Measurements from ENCODE around the gene GCDH. TPM values are rescaled to one million over a fixed set of nuclear protein-coding genes. Genes with fewer than 3 reads are reported as not detected.
A peak's percentile ranks its signal among the peaks of the same experiment; 100 is the strongest.

The GCDH gene
- total RNA-seq, 2 experiments from 2014 or later, result 36.3 to 38.3 TPM

- H3K4me3 Mint-ChIP-seq, result no peak overlapping the region
- no peak overlapping the region for H3K27ac Mint-ChIP-seq
- H3K27me3 Mint-ChIP-seq (ENCODE audit: low read depth), result no peaks in the 10 kb centered on the region
- intact Hi-C loops (cut with micrococcal nuclease), result no loop called here
- H3K36me3 Mint-ChIP-seq (ENCODE audit: low read depth), result peaks cover 71% of the 10 kb centered on the region
- H3K4me1 Mint-ChIP-seq (ENCODE audit: low read depth), result peaks cover 48% of the 10 kb centered on the region
- DNase-seq, result no peak
- CTCF ChIA-PET, result interaction anchor here (1.0 to 2.8 kb wide), 3 partner anchors 15 to 146 kb away, joined by 3 to 17 read pairs (median 3); no protein-coding TSS in a partner anchor
- no peaks in the 10 kb centered on the region for H3K9me3 Mint-ChIP-seq
Measured at GRCh38 chr19:12947702-12948611, 57.0 kb downstream of the GCDH start.

- no peak for DNase-seq
- Mint-ChIP-seq H3K4me1 (ENCODE audit: low read depth) (peaks cover 50% of the 10 kb centered on the region), H3K4me3 (no peak overlapping the region), H3K36me3 (ENCODE audit: low read depth) (peaks cover 69% of the 10 kb centered on the region), H3K27me3 (ENCODE audit: low read depth) (no peaks in the 10 kb centered on the region), H3K27ac (no peak overlapping the region), H3K9me3 (no peaks in the 10 kb centered on the region)
- CTCF ChIA-PET, result interaction anchor here (1.2 to 2.8 kb wide), 2 partner anchors 17 to 145 kb away, joined by 3 to 17 read pairs; no protein-coding TSS in a partner anchor
- intact Hi-C loops (cut with micrococcal nuclease), result no loop called here
Measured at GRCh38 chr19:12948612-12949362, 57.8 kb downstream of the GCDH start.

Small RNA genes lying within 50 kb of the gene (microRNA-seq; reads per million reads assigned to microRNA genes)
- gene MIR5695 (ENCODE audit: borderline microRNAs expressed, borderline replicate concordance) (not detected), gene MIR6515 (ENCODE audit: borderline microRNAs expressed, borderline replicate concordance) (6.0 reads per million, percentile 7 among the genes with 10 or more reads in this experiment), gene MIR6794 (ENCODE audit: borderline microRNAs expressed, borderline replicate concordance) (not detected)

Other genes with a start within 250 kb of the GCDH start
- gene MAN2B1, start 224.4 kb upstream of the GCDH start, total RNA-seq, result 100 to 1,000 TPM; 120 to 131 TPM
- gene WDR83, start 224.4 kb upstream of the GCDH start, total RNA-seq, result 10 to 100 TPM; 14.9 to 16.2 TPM
- 100 to 1,000 TPM; 131 to 149 TPM for gene DHPS, start 209.3 kb upstream of the GCDH start, total RNA-seq
- gene GNG14, start 203.2 kb upstream of the GCDH start, total RNA-seq, result not detected
- 1 to 10 TPM; 7.2 to 8.7 TPM for gene FBXW9, start 194.5 kb upstream of the GCDH start, total RNA-seq
- 10 to 100 TPM; 80.7 to 81.1 TPM for gene TNPO2, start 167.2 kb upstream of the GCDH start, total RNA-seq
- 100 to 1,000 TPM; 119 to 126 TPM for gene TRIR, start 156.5 kb upstream of the GCDH start, total RNA-seq
- gene GET3, start 153.7 kb upstream of the GCDH start, total RNA-seq, result 10 to 100 TPM; 47.7 TPM
- gene BEST2, start 139.4 kb upstream of the GCDH start, total RNA-seq, result not detected
- gene HOOK2, start 115.6 kb upstream of the GCDH start, total RNA-seq, result 10 to 100 TPM; 14.0 to 14.9 TPM
- gene JUNB, start 99.7 kb upstream of the GCDH start, total RNA-seq, result 100 to 1,000 TPM; 292 to 296 TPM
- 100 to 1,000 TPM; 237 to 249 TPM for gene PRDX2, start 89.4 kb upstream of the GCDH start, total RNA-seq
- 10 to 100 TPM; 41.4 to 43.2 TPM for gene THSD8, start 89.1 kb upstream of the GCDH start, total RNA-seq
- 10 to 100 TPM; 54.8 to 55.6 TPM for gene RNASEH2A, start 84.6 kb upstream of the GCDH start, total RNA-seq
- gene RTBDN, start 56.6 kb upstream of the GCDH start, total RNA-seq, result not detected
- gene MAST1, start 52.6 kb upstream of the GCDH start, total RNA-seq, result 1 to 10 TPM; 1.2 to 1.5 TPM
- 10 to 100 TPM; 30.9 to 31.6 TPM for gene DNASE2, start 9.7 kb upstream of the GCDH start, total RNA-seq
- under 1 TPM; 0.17 to 0.21 TPM for gene KLF1, start 4.0 kb upstream of the GCDH start, total RNA-seq
- 1 to 10 TPM; 3.4 to 5.4 TPM for gene SYCE2, start 28.1 kb downstream of the GCDH start, total RNA-seq
- gene FARSA, start 42.6 kb downstream of the GCDH start, total RNA-seq, result 10 to 100 TPM; 77.9 to 82.8 TPM
- gene CALR, start 47.4 kb downstream of the GCDH start, total RNA-seq, result 100 to 1,000 TPM; 407 to 431 TPM
- gene RAD23A, start 54.7 kb downstream of the GCDH start, total RNA-seq, result 100 to 1,000 TPM; 219 to 223 TPM
- 10 to 100 TPM; 27.4 to 28.6 TPM for gene GADD45GIP1, start 66.1 kb downstream of the GCDH start, total RNA-seq
- not detected for gene DAND5, start 78.4 kb downstream of the GCDH start, total RNA-seq
- 1 to 10 TPM; 6.2 to 6.4 TPM for gene NFIX, start 104.3 kb downstream of the GCDH start, total RNA-seq
- gene LYL1, start 211.7 kb downstream of the GCDH start, total RNA-seq, result 1 to 10 TPM; 1.8 to 2.2 TPM
- 10 to 100 TPM; 55.8 to 59.6 TPM for gene TRMT1, start 225.6 kb downstream of the GCDH start, total RNA-seq
- 10 to 100 TPM; 41.3 to 45.0 TPM for gene NACC1, start 227.1 kb downstream of the GCDH start, total RNA-seq